ENCODE measurements around the gene POLR1E.
"Not testable (repeated sequence)": the region's sequence is repeated elsewhere in the genome, so short reads cannot be mapped to it uniquely, and the experiment has no call there.

POLR1E gene

DNA sequence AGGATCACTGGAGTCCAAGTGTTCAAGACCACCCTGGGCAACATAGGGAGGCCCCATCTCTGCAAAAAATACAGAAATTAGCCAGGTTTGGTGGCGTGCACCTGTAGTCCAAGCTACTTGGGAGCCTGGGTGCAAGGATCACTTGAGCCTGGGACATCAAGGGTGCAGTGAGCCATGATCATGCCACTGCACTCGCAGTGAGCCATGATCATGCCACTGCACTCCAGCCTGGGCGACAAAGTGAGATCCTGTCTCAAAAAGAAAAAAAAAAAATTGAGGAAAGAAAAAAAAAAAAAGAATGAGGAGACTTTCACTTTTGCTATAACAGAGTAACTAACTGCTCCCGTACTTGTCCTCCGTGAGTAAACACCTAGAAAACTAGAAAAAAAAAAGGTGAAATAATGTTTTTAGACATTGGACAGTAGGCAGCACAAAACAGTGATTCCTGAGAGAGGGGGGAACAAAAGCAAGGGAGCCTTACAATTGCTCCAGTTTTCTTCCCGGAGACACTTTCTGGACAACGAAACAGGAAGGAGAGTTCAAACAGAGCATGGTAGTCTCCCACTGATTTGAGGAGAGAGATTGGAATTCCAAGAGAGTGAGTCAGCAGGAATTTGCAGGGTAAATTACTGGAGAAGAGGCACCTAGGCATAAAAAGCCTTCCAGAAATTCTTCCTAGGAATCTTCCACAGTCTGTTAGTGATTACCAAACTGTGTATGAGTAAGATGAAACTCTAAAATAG, 13.6 kb upstream of the POLR1E start:
- no peaks in the 10 kb centered on the region for H3K36me3 ChIP-seq (replicated peaks)
- H3K4me3 ChIP-seq = no peak overlapping the region
- H3K9me3 ChIP-seq = peaks cover 9% of the 10 kb centered on the region
- DNase-seq (ENCODE audit: low spot score in 2 of 2) = peak; percentile 62 to 95
- no peaks in the 10 kb centered on the region for H3K27me3 ChIP-seq (ENCODE audit: low read depth)
- in situ Hi-C loops (cut with MboI; ENCODE audit: low sequenced_read_pairs) = no loop called here
- H3K4me1 ChIP-seq = peaks cover 12% of the 10 kb centered on the region; the same call in 1 of the 2 replicates

DNA sequence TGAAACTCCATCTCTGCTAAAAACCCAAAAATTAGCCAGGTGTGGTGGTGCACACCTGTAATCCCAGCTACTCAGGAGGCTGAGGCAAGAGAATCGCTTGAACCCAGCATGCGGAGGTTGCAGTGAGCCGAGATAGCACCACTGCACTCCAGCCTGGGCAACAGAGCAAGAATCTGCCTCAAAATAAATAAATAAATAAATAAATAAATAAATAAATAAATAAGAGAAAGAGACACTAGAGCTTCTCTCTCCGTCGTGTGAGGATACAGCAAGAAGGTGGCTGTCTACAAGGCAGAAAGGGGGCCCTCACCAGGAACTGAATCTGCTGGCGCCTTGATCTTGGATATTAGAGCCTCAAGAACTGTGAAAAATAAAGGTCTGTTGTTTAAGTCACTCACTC, 11.8 kb upstream of the POLR1E start:
- H3K27me3 ChIP-seq (ENCODE audit: low read depth); H3K9me3 ChIP-seq; DNase-seq (ENCODE audit: low spot score in 2 of 2); H3K4me3 ChIP-seq; H3K36me3 ChIP-seq (replicated peaks); in situ Hi-C loops (cut with MboI; ENCODE audit: low sequenced_read_pairs): not testable (repeated sequence)
- H3K4me1 ChIP-seq = peaks cover 12% of the 10 kb centered on the region; the same call in 1 of the 2 replicates

DNA sequence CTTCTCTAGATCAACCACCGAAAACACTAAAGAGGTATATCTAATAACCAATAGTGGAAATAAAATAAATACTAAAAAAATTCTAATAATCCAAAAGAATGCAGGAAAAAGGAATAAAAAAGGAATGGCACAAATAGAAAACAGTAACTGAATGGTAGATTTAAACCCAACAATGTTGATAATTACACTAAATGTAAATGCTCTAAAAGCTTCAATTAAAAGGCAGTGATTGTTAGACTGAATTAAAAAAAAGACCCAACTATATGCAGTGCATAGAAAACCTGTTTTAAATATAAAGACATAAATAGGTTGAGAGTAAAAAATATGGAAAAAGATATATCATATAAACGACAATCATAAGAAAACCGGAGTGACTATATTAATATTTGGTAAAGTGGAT, 11.3 kb upstream of the POLR1E start:
- Histone ChIP-seq H3K9me3 (peaks cover 9% of the 10 kb centered on the region), H3K36me3 (replicated peaks) (no peaks in the 10 kb centered on the region), H3K4me3 (no peak overlapping the region), H3K4me1 (peaks cover 12% of the 10 kb centered on the region; the same call in 1 of the 2 replicates), H3K27me3 (ENCODE audit: low read depth) (no peaks in the 10 kb centered on the region)
- in situ Hi-C loops (cut with MboI; ENCODE audit: low sequenced_read_pairs) = no loop called here
- no peak for DNase-seq (ENCODE audit: low spot score in 2 of 2)

DNA sequence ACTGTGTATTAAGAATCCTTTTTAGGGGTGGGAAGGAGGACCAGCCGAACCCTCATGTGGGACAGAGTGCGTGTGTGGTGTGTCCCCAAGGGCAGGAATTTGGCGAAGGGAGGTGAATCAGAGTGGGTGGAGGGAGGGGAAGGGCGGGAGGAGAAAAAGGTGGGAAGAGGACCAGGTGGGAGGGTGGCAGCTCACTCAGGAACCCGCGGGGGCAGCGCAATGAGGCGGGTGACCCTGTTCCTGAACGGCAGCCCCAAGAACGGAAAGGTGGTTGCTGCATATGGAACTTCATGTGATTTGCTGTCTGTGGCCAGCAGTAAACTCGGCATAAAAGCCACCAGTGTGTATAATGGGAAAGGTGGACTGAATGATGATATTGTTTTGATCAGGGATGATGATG, 8.8 kb upstream of the POLR1E start:
- Histone ChIP-seq H3K9me3 (peaks cover 9% of the 10 kb centered on the region), H3K4me1 (peaks cover 6% of the 10 kb centered on the region), H3K4me3 (no peak overlapping the region), H3K36me3 (replicated peaks) (no peaks in the 10 kb centered on the region), H3K27me3 (ENCODE audit: low read depth) (no peaks in the 10 kb centered on the region)
- DNase-seq (ENCODE audit: low spot score in 2 of 2) = no peak
- in situ Hi-C loops (cut with MboI; ENCODE audit: low sequenced_read_pairs) = loop anchor here (25.0 kb wide), 1 partner anchor 885 kb away; no protein-coding TSS in a partner anchor

DNA sequence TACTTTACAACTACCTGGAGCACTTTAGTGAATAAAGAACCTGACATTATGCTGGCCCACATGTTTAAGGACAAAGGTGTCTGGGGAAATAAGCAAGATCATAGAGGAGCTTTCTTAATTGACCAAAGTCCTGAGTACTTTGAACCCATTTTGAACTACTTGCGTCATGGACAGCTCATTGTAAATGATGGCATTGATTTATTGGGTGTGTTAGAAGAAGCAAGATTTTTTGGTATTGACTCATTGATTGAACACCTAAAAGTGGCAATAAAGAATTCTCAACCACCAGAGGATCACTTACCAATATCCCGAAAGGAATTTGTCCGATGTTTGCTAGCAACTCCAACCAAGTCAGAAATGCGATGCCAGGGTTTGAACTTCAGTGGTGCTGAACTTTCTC, 8.3 kb upstream of the POLR1E start:
- not testable (repeated sequence) for DNase-seq (ENCODE audit: low spot score in 2 of 2); H3K36me3 ChIP-seq (replicated peaks); H3K27me3 ChIP-seq (ENCODE audit: low read depth); H3K4me3 ChIP-seq; H3K4me1 ChIP-seq; H3K9me3 ChIP-seq
- in situ Hi-C loops (cut with MboI; ENCODE audit: low sequenced_read_pairs) = loop anchor here (25.0 kb wide), 1 partner anchor 885 kb away; no protein-coding TSS in a partner anchor

DNA sequence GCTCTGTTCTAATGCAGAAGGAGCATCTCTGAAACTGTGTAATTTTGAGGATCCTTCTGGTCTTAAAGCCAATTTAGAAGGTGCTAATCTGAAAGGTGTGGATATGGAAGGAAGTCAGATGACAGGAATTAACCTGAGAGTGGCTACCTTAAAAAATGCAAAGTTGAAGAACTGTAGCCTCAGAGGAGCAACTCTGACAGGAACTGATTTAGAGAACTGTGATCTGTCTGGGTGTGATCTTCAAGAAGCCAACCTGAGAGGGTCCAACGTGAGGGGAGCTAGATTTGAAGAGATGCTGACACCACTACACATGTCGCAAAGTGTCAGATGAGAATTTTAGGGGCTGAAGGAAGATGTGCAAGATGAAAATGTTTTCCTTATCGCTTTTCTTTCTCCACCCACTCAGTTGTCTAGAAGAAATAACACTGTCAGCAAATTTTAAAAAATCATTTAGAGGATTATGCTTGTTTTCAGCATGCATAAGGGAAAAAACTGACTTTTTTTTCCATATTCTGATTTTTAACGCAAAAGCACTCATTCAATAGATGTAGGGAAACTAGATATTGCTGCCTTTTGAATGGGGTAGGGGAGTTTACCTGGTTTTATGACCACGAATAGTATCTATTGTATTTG, 7.6 kb upstream of the POLR1E start:
- DNase-seq (ENCODE audit: low spot score in 2 of 2); H3K4me3 ChIP-seq; H3K27me3 ChIP-seq (ENCODE audit: low read depth); H3K4me1 ChIP-seq; H3K36me3 ChIP-seq (replicated peaks); H3K9me3 ChIP-seq: not testable (repeated sequence)
- in situ Hi-C loops (cut with MboI; ENCODE audit: low sequenced_read_pairs) = loop anchor here (25.0 kb wide), 1 partner anchor 884 kb away; no protein-coding TSS in a partner anchor

DNA sequence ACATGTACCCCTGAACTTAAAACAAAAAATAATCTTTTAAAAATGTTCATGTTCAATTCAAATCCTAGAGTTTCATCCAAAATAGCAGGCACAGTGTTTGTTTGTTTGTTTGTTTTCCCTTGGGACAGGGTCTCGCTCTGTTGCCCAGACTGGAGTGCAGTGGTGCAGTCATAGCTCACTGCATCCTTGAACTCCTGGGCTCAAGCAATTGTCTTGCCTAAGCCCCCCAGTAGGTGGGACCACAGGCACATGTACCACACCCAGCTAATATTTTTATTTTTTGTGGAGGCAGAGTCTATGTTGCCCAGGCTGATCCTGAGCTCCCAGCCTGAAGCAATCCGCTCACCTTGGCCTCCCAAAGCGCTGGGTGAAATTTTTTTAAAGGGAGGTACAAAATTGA, 5.0 kb upstream of the POLR1E start:
- Histone ChIP-seq H3K4me3 (no peak overlapping the region), H3K27me3 (ENCODE audit: low read depth) (no peaks in the 10 kb centered on the region), H3K4me1 (peaks cover 6% of the 10 kb centered on the region), H3K9me3 (no peaks in the 10 kb centered on the region), H3K36me3 (replicated peaks) (no peaks in the 10 kb centered on the region)
- in situ Hi-C loops (cut with MboI; ENCODE audit: low sequenced_read_pairs) = loop anchor here (10.0 to 25.0 kb wide), 2 partner anchors 424 to 882 kb away; partner anchors contain the start of gene SLC25A51
- DNase-seq (ENCODE audit: low spot score in 2 of 2) = no peak

DNA sequence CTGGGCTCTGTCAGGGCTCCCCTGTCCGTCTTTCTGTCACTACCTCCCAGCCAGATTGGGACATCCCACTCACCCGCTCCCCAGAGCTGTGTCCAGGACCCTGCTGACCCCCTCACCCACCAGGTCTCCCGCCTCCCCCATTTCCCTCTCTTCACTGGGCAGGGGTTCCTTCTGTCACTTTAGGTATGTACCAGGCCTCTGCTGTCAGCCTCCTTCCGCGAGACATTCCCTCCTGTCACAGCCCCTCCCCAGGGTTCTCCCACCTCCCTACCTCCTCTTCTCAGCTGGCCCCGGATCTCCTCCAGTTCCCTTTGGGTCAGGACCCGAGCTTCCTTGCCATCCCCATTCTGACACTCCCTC, 488 bp downstream of the POLR1E start:
- Histone ChIP-seq H3K9me3 (no peaks in the 10 kb centered on the region), H3K27me3 (ENCODE audit: low read depth) (no peaks in the 10 kb centered on the region), H3K4me1 (peaks cover 15% of the 10 kb centered on the region), H3K36me3 (replicated peaks) (peaks cover 46% of the 10 kb centered on the region), H3K4me3 (peak overlapping the region; percentile 89)
- DNase-seq (ENCODE audit: low spot score in 2 of 2) = peak in 1 of 2 experiments; percentile 22
- in situ Hi-C loops (cut with MboI; ENCODE audit: low sequenced_read_pairs) = loop anchor here (10.0 to 25.0 kb wide), 2 partner anchors 419 to 876 kb away; partner anchors contain the start of gene SLC25A51

DNA sequence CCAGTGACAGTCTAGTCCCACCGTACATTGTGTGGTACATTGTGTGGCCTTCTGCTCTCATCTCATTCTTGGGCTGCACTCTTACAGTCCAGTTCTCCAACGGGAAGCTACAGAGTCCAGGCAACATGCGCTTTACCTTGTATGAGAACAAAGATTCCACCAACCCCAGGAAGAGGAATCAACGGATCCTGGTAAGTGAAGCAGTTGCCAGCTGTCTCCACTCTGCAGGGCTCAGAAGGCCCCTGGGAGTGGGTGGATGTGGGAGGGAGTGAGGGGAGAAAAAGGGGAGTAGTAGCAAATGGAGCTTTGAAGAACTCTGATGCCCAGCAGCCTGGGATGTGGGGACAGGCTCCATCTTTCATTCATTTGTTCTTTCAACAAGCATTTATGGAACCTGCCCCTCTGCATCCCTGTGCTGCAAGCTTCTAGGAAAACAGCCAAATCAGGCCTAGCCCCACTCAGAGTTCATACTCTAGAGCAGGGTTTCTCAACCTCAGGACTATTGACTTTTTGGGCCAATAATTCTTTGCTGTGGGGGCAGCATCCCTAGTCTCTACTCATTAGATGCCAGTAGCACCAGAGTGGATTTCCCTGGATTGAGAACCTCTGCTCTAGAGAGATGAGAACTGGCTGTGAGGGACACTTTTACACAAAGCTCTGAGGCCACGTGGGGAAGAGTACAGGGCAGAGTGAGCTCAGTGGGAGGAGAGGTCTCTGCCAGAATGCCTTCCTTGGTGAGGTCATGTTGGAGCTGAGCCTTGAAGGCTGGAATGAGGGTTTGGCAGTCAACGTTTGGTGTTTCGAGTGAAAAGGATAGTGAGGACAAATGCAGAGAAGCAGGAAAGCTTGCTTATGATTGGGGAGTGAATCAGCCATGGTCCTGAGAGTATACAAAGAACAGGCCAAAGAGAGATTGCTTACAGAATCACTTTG, 1.1 kb downstream of the POLR1E start:
- Histone ChIP-seq H3K4me3 (peak overlapping the region; percentile 89), H3K27me3 (ENCODE audit: low read depth) (no peaks in the 10 kb centered on the region), H3K4me1 (peaks cover 15% of the 10 kb centered on the region), H3K36me3 (replicated peaks) (peaks cover 51% of the 10 kb centered on the region), H3K9me3 (no peaks in the 10 kb centered on the region)
- DNase-seq (ENCODE audit: low spot score in 2 of 2) = no peak
- in situ Hi-C loops (cut with MboI; ENCODE audit: low sequenced_read_pairs) = loop anchor here (10.0 to 25.0 kb wide), 2 partner anchors 418 to 875 kb away; partner anchors contain the start of gene SLC25A51

DNA sequence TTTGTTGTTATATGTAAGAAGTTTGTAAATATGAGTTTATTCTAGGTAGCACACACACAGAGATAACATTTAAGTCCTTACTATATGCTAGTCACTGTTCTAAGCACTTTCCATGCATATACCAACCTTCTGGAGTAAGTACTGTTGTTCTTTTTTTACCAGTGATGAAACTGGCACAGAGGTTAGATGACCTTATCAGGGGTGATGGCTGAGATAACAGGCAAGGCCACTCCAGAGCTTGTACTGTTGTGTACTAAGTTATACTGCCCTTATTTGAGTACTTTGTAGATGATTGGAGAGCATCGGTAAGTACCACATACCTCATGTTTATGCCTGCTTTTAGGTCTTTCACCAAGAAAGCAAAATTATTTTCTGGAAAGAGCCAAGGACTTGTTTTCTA, 6.2 kb downstream of the POLR1E start:
- no peak overlapping the region for H3K4me3 ChIP-seq
- H3K27me3 ChIP-seq (ENCODE audit: low read depth) = no peaks in the 10 kb centered on the region
- no peaks in the 10 kb centered on the region for H3K9me3 ChIP-seq
- peaks cover 7% of the 10 kb centered on the region; the same call in 1 of the 2 replicates for H3K4me1 ChIP-seq
- in situ Hi-C loops (cut with MboI; ENCODE audit: low sequenced_read_pairs) = loop anchor here (25.0 kb wide), 1 partner anchor 870 kb away; no protein-coding TSS in a partner anchor
- no peak for DNase-seq (ENCODE audit: low spot score in 2 of 2)
- peaks cover 95% of the 10 kb centered on the region for H3K36me3 ChIP-seq (replicated peaks)

DNA sequence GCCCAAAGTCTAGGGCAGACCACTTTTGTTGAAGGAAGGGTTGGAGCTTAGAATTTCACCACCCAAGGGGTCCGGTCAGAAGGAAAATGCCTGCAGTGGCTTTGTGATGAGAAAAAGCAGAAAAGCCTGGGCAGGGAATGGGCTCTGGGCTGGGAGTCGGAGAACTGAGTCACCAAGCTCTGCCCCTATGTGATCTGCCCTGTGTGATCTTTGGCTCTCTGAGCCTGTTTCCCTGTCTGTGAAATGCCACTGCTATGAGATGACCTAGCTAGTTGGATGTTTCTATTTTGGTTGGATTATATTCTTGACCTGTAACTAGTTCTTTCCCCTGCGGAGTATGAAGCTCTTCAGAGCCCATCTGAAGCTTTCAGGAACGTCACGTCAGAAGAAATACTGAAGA, 9.8 kb downstream of the POLR1E start:
- Histone ChIP-seq H3K4me1 (no peaks in the 10 kb centered on the region), H3K9me3 (no peaks in the 10 kb centered on the region), H3K4me3 (no peak overlapping the region), H3K36me3 (replicated peaks) (peaks cover 89% of the 10 kb centered on the region), H3K27me3 (ENCODE audit: low read depth) (no peaks in the 10 kb centered on the region)
- in situ Hi-C loops (cut with MboI; ENCODE audit: low sequenced_read_pairs) = loop anchor here (25.0 kb wide), 1 partner anchor 867 kb away; no protein-coding TSS in a partner anchor
- no peak for DNase-seq (ENCODE audit: low spot score in 2 of 2)

DNA sequence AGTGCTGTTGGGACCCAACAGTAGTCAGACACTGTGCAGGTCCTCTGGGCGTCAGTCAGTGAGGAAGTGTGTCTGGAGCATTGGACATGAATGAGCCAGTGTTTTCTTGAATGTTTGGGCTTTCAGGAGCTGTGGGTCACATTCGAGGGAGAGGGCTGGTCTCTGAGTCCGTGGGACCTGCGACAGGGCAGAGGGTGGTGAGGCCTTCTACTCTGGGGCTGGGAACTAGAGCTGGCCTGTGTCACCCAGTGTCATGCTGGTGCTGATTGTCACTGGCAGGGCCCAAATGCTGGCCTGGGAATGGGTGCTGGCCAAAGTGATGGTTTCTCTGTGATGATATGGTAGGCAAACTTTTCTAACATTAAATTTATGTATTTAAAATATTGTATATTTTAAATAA, 10.3 kb downstream of the POLR1E start:
- no peak overlapping the region for H3K4me3 ChIP-seq
- no peaks in the 10 kb centered on the region for H3K27me3 ChIP-seq (ENCODE audit: low read depth)
- no peak for DNase-seq (ENCODE audit: low spot score in 2 of 2)
- in situ Hi-C loops (cut with MboI; ENCODE audit: low sequenced_read_pairs) = loop anchor here (25.0 kb wide), 1 partner anchor 866 kb away; no protein-coding TSS in a partner anchor
- peaks cover 89% of the 10 kb centered on the region for H3K36me3 ChIP-seq (replicated peaks)
- no peaks in the 10 kb centered on the region for H3K4me1 ChIP-seq
- no peaks in the 10 kb centered on the region for H3K9me3 ChIP-seq

DNA sequence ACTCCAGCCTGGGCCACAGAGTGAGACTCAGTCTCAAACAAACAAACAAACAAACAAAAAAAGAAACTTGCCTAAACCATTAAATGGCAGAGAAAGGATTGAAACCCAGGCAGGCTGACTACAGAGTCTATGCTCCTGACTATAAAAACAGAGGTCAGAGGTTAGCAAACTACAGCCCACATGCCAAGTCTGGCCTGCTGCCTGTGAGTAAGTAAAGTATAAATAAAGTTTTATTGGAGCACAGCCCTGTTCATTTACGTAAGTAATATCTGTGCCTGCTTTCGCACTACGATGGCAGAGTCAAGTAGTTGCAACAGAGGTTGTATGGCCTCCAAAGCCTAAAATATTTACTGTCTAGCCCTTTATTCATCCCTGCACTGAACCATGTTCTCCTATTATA, 11.6 kb downstream of the POLR1E start:
- no peaks in the 10 kb centered on the region for H3K4me1 ChIP-seq
- in situ Hi-C loops (cut with MboI; ENCODE audit: low sequenced_read_pairs) = loop anchor here (25.0 kb wide), 1 partner anchor 865 kb away; no protein-coding TSS in a partner anchor
- no peaks in the 10 kb centered on the region for H3K9me3 ChIP-seq
- H3K36me3 ChIP-seq (replicated peaks) = peaks cover 90% of the 10 kb centered on the region
- no peak for DNase-seq (ENCODE audit: low spot score in 2 of 2)
- H3K4me3 ChIP-seq = no peak overlapping the region
- no peaks in the 10 kb centered on the region for H3K27me3 ChIP-seq (ENCODE audit: low read depth)

Measured in HAP-1 (cell line).